AG09309 (cell line): ENCODE results near the gene NLRP9.
"Not testable (repeated sequence)": the region's sequence is repeated elsewhere in the genome, so short reads cannot be mapped to it uniquely, and the experiment has no call there.

Experiments used
- DNase-seq: peaks from one replicate; pipeline ENCODE4 v3.0.0-alpha.2; 2010; ENCODE audit warnings: low read depth
- H3K4me3 ChIP-seq: 2 replicates; pipeline ENCODE4 v1.5.1; 2011; ENCODE audit warnings: mild to moderate bottlenecking, low read depth, low read length, moderate library complexity; ENCODE audit not compliant: control insufficient read depth
- CTCF ChIP-seq: IDR thresholded peaks from 2 replicates; pipeline ENCODE4 v1.5.1; 2011; ENCODE audit warnings: mild to moderate bottlenecking, low read depth, low read length, inconsistent platforms; ENCODE audit not compliant: insufficient read depth, control insufficient read depth; ENCODE audit errors: missing control alignments

NLRP9 gene

GRCh38 chr19:55738302-55738701 is at the start of gene NLRP9:
Gene NLRP9, minus strand, starts transcription at chr19:55738402. Its CDS starts 28 bp downstream, at chr19:55738374.
- no peak for DNase-seq
- no peak within 1 kb of the TSS for H3K4me3 ChIP-seq
- no peak for TF ChIP-seq CTCF

- no peak overlapping the region for H3K4me3 ChIP-seq
- TF ChIP-seq CTCF, result no peak
- DNase-seq, result no peak
These were observed 42.9 kb upstream of the NLRP9 start for GRCh38 chr19:55781112-55781511.

- DNase-seq, result no peak
- no peak for TF ChIP-seq CTCF
These were observed 40.1 kb upstream of the NLRP9 start for GRCh38 chr19:55778331-55778730.

GRCh38 chr19:55777528-55777927 is 39.3 kb upstream of the NLRP9 start:
- no peak overlapping the region for H3K4me3 ChIP-seq
- TF ChIP-seq CTCF, result no peak
- DNase-seq, result no peak

More at GRCh38 chr19:55778331-55778730, 40.1 kb upstream of the NLRP9 start:
- no peak overlapping the region for H3K4me3 ChIP-seq

- DNase-seq, H3K4me3 ChIP-seq: not testable (repeated sequence)
These were observed 31.4 kb upstream of the NLRP9 start for GRCh38 chr19:55769632-55770031.

GRCh38 chr19:55768818-55769217 is 30.6 kb upstream of the NLRP9 start, which contains the start of gene RFPL4AL1:
Gene RFPL4AL1, plus strand, starts transcription at chr19:55769118. Its CDS starts 2,687 bp downstream, at chr19:55771805.
- not testable (repeated sequence) for DNase-seq, H3K4me3 ChIP-seq

- TF ChIP-seq CTCF, result no peak
- no peak for DNase-seq
- no peak overlapping the region for H3K4me3 ChIP-seq
These were observed 28.3 kb upstream of the NLRP9 start for GRCh38 chr19:55766466-55766865.

GRCh38 chr19:55758797-55759196 is 20.6 kb upstream of the NLRP9 start, which contains the start of gene RFPL4A:
Gene RFPL4A, plus strand, starts transcription at chr19:55759097. Its CDS starts 2,704 bp downstream, at chr19:55761801.
- not testable (repeated sequence) for DNase-seq, H3K4me3 ChIP-seq

- H3K4me3 ChIP-seq, DNase-seq: not testable (repeated sequence)
These were observed 18.6 kb upstream of the NLRP9 start for GRCh38 chr19:55756808-55757207.
